Measurements from ENCODE around the gene OR51F1. TPM values are rescaled to one million over a fixed set of nuclear protein-coding genes. Genes with fewer than 3 reads are reported as not detected.
"Not testable (repeated sequence)": the region's sequence is repeated elsewhere in the genome, so short reads cannot be mapped to it uniquely, and the experiment has no call there.

Gene OR51F1
- polyA plus RNA-seq, 3 donors = not detected

- no peak overlapping the region for H3K9ac ChIP-seq (ENCODE audit: insufficient read depth, low read length, poor library complexity, severe bottlenecking)
- Mint-ChIP-seq H3K36me3 (no peaks in the 10 kb centered on the region), H3K27ac (no peak overlapping the region), H3K4me3 (no peak overlapping the region), H3K4me1 (peaks cover 3% of the 10 kb centered on the region), H3K9me3 (peaks cover 0 to 4% (median 0%) of the 10 kb centered on the region in 7 donors), H3K27me3 (ENCODE audit: low read depth in 3 of 3) (peaks cover 0 to 4% (median 0%) of the 10 kb centered on the region in 3 donors)
- no peaks in the 10 kb centered on the region for H3K27me3 ChIP-seq (ENCODE audit: control insufficient read depth in 2 of 2, insufficient read depth in 2 of 2, low read length in 2 of 2)
- intact Hi-C loops (cut with micrococcal nuclease) = no loop called here
- no peaks in the 10 kb centered on the region for H3K36me3 ChIP-seq (replicated peaks in 1 of 2; ENCODE audit: control insufficient read depth in 1 of 2, insufficient read depth in 2 of 2, low read length in 2 of 2)
- no peaks in the 10 kb centered on the region for H4K20me1 ChIP-seq (ENCODE audit: insufficient read depth, low read length)
- TF ChIP-seq, protein P1, sequence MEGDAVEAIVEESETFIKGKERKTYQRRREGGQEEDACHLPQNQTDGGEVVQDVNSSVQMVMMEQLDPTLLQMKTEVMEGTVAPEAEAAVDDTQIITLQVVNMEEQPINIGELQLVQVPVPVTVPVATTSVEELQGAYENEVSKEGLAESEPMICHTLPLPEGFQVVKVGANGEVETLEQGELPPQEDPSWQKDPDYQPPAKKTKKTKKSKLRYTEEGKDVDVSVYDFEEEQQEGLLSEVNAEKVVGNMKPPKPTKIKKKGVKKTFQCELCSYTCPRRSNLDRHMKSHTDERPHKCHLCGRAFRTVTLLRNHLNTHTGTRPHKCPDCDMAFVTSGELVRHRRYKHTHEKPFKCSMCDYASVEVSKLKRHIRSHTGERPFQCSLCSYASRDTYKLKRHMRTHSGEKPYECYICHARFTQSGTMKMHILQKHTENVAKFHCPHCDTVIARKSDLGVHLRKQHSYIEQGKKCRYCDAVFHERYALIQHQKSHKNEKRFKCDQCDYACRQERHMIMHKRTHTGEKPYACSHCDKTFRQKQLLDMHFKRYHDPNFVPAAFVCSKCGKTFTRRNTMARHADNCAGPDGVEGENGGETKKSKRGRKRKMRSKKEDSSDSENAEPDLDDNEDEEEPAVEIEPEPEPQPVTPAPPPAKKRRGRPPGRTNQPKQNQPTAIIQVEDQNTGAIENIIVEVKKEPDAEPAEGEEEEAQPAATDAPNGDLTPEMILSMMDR (IDR thresholded peaks at IDR 0.05) = no peak
- no peak overlapping the region for H3K4me2 ChIP-seq (replicated peaks; ENCODE audit: extremely low read depth, low read length, poor library complexity, severe bottlenecking)
- no peaks in the 10 kb centered on the region for H3K79me2 ChIP-seq (ENCODE audit: insufficient read depth, low read length)
- H3K4me3 ChIP-seq (replicated peaks in 1 of 3; ENCODE audit: low read depth in 2 of 3, low read length in 3 of 3) = no peak overlapping the region
- no CpG with 5 or more reads among the region's 2 CpGs for WGBS (ENCODE audit: insufficient coverage)
- H2AFZ ChIP-seq (ENCODE audit: insufficient read depth, low read depth, low read length, poor library complexity, severe bottlenecking) = no peak overlapping the region
- H3K27ac ChIP-seq (ENCODE audit: low read depth in 1 of 2, low read length in 2 of 2) = no peak overlapping the region
- no peak for DNase-seq
- no peaks in the 10 kb centered on the region for H3K9me3 ChIP-seq (replicated peaks in 1 of 2; ENCODE audit: control insufficient read depth in 1 of 2, insufficient read depth in 1 of 2, low read length in 2 of 2)
- no peaks in the 10 kb centered on the region for H3K4me1 ChIP-seq (ENCODE audit: control insufficient read depth in 1 of 2, insufficient read depth in 2 of 2, low read length in 2 of 2)
These were observed 29.0 kb downstream of the OR51F1 start for GRCh38 chr11:4740735-4741134.

DNA sequence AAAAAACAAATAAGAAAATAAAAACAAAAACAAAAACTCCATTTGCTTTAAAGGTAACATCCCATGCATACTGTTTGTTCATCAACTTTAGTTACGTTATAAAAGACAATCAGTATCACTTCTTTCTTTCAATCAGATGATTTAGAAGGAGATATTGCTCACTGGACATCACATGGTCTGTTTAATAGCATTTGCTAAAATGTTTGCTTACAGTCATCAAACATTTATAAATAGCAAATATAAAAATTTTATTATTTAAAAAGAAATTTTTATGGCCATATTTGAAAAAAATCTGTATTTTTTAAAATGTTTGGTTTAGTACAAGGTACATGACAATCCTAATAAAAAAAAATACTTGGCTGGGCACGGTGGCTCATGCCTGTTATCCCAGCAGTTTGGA is 42.6 kb downstream of the OR51F1 start:
- H3K4me3 ChIP-seq (replicated peaks in 1 of 3; ENCODE audit: low read depth in 2 of 3, low read length in 3 of 3) = no peak overlapping the region
- intact Hi-C loops (cut with micrococcal nuclease) = no loop called here
- no peaks in the 10 kb centered on the region for H3K4me1 ChIP-seq (ENCODE audit: control insufficient read depth in 1 of 2, insufficient read depth in 2 of 2, low read length in 2 of 2)
- TF ChIP-seq, protein P1 (IDR thresholded peaks at IDR 0.05) = no peak
- no peak for DNase-seq
- Mint-ChIP-seq H3K4me3 (no peak overlapping the region), H3K27ac (no peak overlapping the region), H3K9me3 (peaks cover 0 to 12% (median 6%) of the 10 kb centered on the region in 7 donors), H3K36me3 (no peaks in the 10 kb centered on the region), H3K27me3 (ENCODE audit: low read depth in 3 of 3) (peaks cover 0 to 4% (median 1%) of the 10 kb centered on the region in 3 donors), H3K4me1 (no peaks in the 10 kb centered on the region)
- no CpG with 5 or more reads among the region's 2 CpGs for WGBS (ENCODE audit: insufficient coverage)
- H3K79me2 ChIP-seq (ENCODE audit: insufficient read depth, low read length) = no peaks in the 10 kb centered on the region
- no peak overlapping the region for H3K9ac ChIP-seq (ENCODE audit: insufficient read depth, low read length, poor library complexity, severe bottlenecking)
- no peaks in the 10 kb centered on the region for H4K20me1 ChIP-seq (ENCODE audit: insufficient read depth, low read length)
- H3K36me3 ChIP-seq (replicated peaks in 1 of 2; ENCODE audit: control insufficient read depth in 1 of 2, insufficient read depth in 2 of 2, low read length in 2 of 2) = no peaks in the 10 kb centered on the region
- no peak overlapping the region for H3K27ac ChIP-seq (ENCODE audit: low read depth in 1 of 2, low read length in 2 of 2)
- H3K4me2 ChIP-seq (replicated peaks; ENCODE audit: extremely low read depth, low read length, poor library complexity, severe bottlenecking) = no peak overlapping the region
- H3K9me3 ChIP-seq (replicated peaks in 1 of 2; ENCODE audit: control insufficient read depth in 1 of 2, insufficient read depth in 1 of 2, low read length in 2 of 2) = peaks cover 0 to 12% of the 10 kb centered on the region in 2 donors
- no peak overlapping the region for H2AFZ ChIP-seq (ENCODE audit: insufficient read depth, low read depth, low read length, poor library complexity, severe bottlenecking)
- no peaks in the 10 kb centered on the region for H3K27me3 ChIP-seq (ENCODE audit: control insufficient read depth in 2 of 2, insufficient read depth in 2 of 2, low read length in 2 of 2)

- H3K4me2 ChIP-seq (replicated peaks; ENCODE audit: extremely low read depth, low read length, poor library complexity, severe bottlenecking); H4K20me1 ChIP-seq (ENCODE audit: insufficient read depth, low read length); DNase-seq; H3K27ac ChIP-seq (ENCODE audit: low read depth in 1 of 2, low read length in 2 of 2); H3K4me1 Mint-ChIP-seq; H3K27me3 ChIP-seq (ENCODE audit: control insufficient read depth in 2 of 2, insufficient read depth in 2 of 2, low read length in 2 of 2); H3K9ac ChIP-seq (ENCODE audit: insufficient read depth, low read length, poor library complexity, severe bottlenecking); H3K4me3 ChIP-seq (replicated peaks in 1 of 3; ENCODE audit: low read depth in 2 of 3, low read length in 3 of 3); H3K27me3 Mint-ChIP-seq (ENCODE audit: low read depth in 3 of 3); H3K36me3 ChIP-seq (replicated peaks in 1 of 2; ENCODE audit: control insufficient read depth in 1 of 2, insufficient read depth in 2 of 2, low read length in 2 of 2); H3K4me3 Mint-ChIP-seq; H2AFZ ChIP-seq (ENCODE audit: insufficient read depth, low read depth, low read length, poor library complexity, severe bottlenecking); H3K79me2 ChIP-seq (ENCODE audit: insufficient read depth, low read length); H3K27ac Mint-ChIP-seq; H3K36me3 Mint-ChIP-seq; intact Hi-C loops (cut with micrococcal nuclease); H3K4me1 ChIP-seq (ENCODE audit: control insufficient read depth in 1 of 2, insufficient read depth in 2 of 2, low read length in 2 of 2): not testable (repeated sequence)
- WGBS (ENCODE audit: insufficient coverage) = 97% methylated on average over 28 of the region's 33 CpGs
- peaks cover 4 to 21% (median 9%) of the 10 kb centered on the region in 7 donors for H3K9me3 Mint-ChIP-seq
- peaks cover 0 to 12% of the 10 kb centered on the region in 2 donors for H3K9me3 ChIP-seq (replicated peaks in 1 of 2; ENCODE audit: control insufficient read depth in 1 of 2, insufficient read depth in 1 of 2, low read length in 2 of 2)
These were observed 46.9 kb downstream of the OR51F1 start for GRCh38 chr11:4722616-4723534.

All from CD14-positive monocyte (primary cell).